GM20431 (cell line): ENCODE data around the gene DCXR.

Source experiments
- in situ Hi-C: fragments of 300-500 bp; cut with MseI, MboI; formaldehyde crosslinking; loops from one replicate; pipeline ENCODE4 v1.15.0; 2020; ENCODE audit warnings: low sequenced_read_pairs; ENCODE audit not compliant: unreplicated experiment

DCXR gene

GRCh38 chr17:82056729-82057621 is 19.5 kb upstream of the DCXR start:
- in situ Hi-C loops = no loop called here

GRCh38 chr17:82055965-82056728 is 18.6 kb upstream of the DCXR start:
- in situ Hi-C loops = no loop called here

- in situ Hi-C loops = no loop called here
Observed at GRCh38 chr17:82055023-82055964, 17.8 kb upstream of the DCXR start.

- in situ Hi-C loops = no loop called here
Observed at GRCh38 chr17:82054351-82055022, 17.0 kb upstream of the DCXR start.

- in situ Hi-C loops = no loop called here
Observed at GRCh38 chr17:82053556-82054263, 16.2 kb upstream of the DCXR start.

- in situ Hi-C loops = no loop called here
Observed at GRCh38 chr17:82053130-82053529, 15.6 kb upstream of the DCXR start.

GRCh38 chr17:82052638-82053059 is 15.2 kb upstream of the DCXR start:
- in situ Hi-C loops = no loop called here

- in situ Hi-C loops = no loop called here
Observed at GRCh38 chr17:82051776-82052637, 14.5 kb upstream of the DCXR start, which contains the start of the genes GPS1 and RFNG. Gene GPS1, plus strand, starts transcription at chr17:82051898. Its CDS starts 34 bp downstream, at chr17:82051932. Gene RFNG, minus strand, starts transcription at chr17:82051811. Its CDS starts 45 bp downstream, at chr17:82051766.

- in situ Hi-C loops = no loop called here
Observed at GRCh38 chr17:82050761-82051641, 13.5 kb upstream of the DCXR start.

GRCh38 chr17:82050152-82050760 is 12.8 kb upstream of the DCXR start:
- in situ Hi-C loops = no loop called here

- in situ Hi-C loops = no loop called here
Observed at GRCh38 chr17:82049521-82049971, 12.0 kb upstream of the DCXR start.

- in situ Hi-C loops = no loop called here
Observed at GRCh38 chr17:82049106-82049505, 11.6 kb upstream of the DCXR start.

- in situ Hi-C loops = no loop called here
Observed at GRCh38 chr17:82048571-82048971, 11.1 kb upstream of the DCXR start.

- in situ Hi-C loops = no loop called here
Observed at GRCh38 chr17:82047914-82048570, 10.5 kb upstream of the DCXR start.

- in situ Hi-C loops = no loop called here
Observed at GRCh38 chr17:82047379-82047778, 9.9 kb upstream of the DCXR start.

- in situ Hi-C loops = no loop called here
Observed at GRCh38 chr17:82046903-82047302, 9.4 kb upstream of the DCXR start.
